WI38 (cell line): ENCODE results near the gene CALY.
A peak's percentile ranks its signal among the peaks of the same experiment; 100 is the strongest.

ENCODE experiments used
- H3K4me3 ChIP-seq: 2 replicates; pipeline ENCODE4 v1.5.1; 2011; ENCODE audit warnings: low read depth, mild to moderate bottlenecking, control low read depth, low read length
- TF ChIP-seq, protein P1 (sequence below): IDR thresholded peaks from 2 replicates; pipeline ENCODE4 v1.5.1; 2012; ENCODE audit warnings: low read depth, mild to moderate bottlenecking, control low read depth, low read length

CALY gene

DNA sequence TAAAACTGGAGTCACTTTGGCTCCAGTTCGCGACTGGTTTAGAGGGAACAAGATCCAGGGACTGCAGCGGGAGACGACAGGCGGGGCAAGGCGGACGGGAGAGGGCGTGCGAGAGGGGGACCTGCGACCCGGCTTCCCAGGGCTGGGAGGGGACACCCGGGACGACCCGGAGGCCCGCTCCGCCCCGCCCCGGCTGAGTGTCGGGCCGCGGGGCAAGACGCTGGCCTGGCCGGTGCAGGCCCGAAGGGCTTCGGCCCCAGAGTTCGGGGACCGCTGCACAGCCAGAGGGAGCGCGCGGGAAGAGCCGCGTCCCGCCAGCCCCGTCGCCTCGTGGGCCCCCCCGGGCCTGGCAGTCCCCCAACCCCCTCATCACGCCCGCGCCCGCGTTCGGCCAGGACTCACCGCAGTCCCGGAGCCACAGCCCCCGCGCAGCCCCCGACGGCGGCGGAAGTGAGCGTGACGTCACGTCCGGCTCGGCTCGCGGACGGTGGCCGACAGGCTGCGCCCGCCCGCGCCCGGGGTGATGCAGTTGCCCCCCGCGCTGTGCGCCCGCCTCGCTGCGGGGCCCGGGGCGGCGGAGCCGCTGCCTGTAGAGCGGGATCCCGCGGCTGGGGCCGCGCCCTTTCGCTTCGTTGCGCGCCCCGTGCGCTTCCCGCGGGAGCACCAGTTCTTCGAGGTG is 28.1 kb downstream of the CALY start, which contains the start of the genes TUBGCP2 and ZNF511:
Gene TUBGCP2 (minus strand): TSS at position 452 of the 679 bp plus-strand sequence. CDS start 5,931 bp downstream, outside the sequence.
Gene ZNF511 (plus strand): TSS at position 494 of the 679 bp plus-strand sequence. CDS start 30 bp downstream, at position 524.
- H3K4me3 ChIP-seq: peak within 1 kb of the TSS; percentile 95
- TF ChIP-seq, protein P1, sequence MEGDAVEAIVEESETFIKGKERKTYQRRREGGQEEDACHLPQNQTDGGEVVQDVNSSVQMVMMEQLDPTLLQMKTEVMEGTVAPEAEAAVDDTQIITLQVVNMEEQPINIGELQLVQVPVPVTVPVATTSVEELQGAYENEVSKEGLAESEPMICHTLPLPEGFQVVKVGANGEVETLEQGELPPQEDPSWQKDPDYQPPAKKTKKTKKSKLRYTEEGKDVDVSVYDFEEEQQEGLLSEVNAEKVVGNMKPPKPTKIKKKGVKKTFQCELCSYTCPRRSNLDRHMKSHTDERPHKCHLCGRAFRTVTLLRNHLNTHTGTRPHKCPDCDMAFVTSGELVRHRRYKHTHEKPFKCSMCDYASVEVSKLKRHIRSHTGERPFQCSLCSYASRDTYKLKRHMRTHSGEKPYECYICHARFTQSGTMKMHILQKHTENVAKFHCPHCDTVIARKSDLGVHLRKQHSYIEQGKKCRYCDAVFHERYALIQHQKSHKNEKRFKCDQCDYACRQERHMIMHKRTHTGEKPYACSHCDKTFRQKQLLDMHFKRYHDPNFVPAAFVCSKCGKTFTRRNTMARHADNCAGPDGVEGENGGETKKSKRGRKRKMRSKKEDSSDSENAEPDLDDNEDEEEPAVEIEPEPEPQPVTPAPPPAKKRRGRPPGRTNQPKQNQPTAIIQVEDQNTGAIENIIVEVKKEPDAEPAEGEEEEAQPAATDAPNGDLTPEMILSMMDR: peak; percentile 18; the same call in 1 of the 2 replicates

DNA sequence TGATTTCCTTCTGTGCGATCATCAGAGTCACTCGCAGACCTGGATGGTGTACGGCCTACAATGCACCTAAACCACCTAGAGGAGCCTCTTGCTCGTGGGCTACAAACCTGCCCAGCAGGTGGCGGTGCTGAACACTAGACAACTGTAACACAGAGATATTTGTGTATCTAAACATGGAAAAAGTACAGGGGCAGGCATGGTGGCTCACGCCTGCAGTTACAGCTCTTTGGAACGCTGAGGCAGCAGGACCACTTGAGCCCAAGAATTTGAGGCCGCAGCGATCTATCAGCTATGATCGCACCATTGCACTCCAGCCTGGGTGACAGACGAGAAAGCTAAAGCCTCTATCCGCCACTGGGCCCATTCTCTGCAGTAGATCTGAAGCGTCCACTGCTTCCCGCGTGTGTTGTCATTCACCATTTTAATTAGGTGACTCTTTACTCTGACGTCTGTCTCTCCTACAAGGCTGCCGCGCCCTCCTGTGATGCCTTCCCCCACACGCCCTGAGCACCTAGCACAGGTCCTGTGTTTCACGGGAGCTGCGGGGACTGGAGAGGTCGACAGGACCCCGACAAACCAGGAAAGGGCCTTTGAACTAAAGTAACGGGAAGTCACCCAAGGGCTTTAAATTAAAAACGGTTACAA is 28.8 kb downstream of the CALY start:
- peak overlapping the region; percentile 95 for H3K4me3 ChIP-seq
- TF ChIP-seq, protein P1: peak; percentile 64

DNA sequence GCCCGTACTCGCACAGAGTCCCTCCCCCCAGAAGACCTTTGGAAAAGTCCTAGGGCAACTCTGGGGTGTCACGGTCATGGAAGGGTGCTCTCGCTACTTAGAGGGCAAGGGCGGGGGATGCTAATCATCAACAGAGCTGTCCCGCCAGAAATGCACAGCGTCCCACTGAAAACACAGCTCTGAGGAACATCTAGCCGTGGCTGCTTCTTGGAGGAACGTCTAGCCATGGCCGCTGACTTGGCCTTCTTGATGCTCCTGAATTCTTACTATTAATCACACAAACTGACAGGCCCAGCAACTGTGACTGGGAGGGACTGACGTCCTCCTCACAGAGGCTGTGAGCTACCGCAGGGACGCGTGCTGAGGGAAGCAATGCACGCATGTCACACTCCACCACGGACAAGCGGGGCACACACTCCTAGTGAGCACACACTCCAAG is 29.7 kb downstream of the CALY start:
- no peak overlapping the region for H3K4me3 ChIP-seq

DNA sequence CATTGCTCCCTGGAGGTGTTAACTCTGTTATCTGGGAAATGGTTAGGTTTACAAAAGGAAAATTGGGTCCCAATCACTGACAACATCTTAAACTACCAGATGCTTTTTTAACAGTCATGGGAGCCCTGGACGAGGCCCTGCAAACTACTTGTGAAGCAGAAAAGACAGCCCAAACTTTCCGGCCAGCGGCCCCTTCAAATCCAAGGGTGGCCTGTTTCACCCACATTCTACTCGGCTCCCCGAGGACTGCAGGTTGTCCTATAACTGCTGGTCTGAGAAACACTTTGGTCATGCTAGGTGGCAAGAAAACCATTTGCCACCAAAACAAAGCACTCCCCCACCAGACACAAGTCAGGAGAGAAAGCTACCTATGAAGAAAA is 30.6 kb downstream of the CALY start:
- no peak overlapping the region for H3K4me3 ChIP-seq
- TF ChIP-seq, protein P1: no peak

More for the DNA sequence above, 29.7 kb downstream of the CALY start:
- TF ChIP-seq, protein P1: no peak

DNA sequence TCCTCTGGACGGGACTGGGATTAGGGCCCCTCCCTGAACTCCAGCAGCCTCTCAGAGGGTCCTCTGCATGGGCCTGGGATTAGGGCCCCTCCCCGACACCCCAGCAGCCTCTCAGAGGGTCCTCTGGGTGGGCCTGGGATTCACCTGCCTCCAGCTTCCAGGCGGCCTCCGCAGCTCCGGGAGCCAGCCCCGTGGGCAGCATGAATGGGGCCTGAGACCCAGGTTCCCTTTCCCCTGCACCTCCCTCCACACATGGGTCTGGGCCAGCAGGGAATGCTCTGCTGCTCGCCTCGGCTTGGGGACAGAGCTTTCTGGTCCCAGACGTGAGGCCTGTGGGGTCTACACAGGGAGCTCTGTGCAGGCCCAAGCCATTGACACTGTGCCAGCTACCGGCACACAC is 33.5 kb downstream of the CALY start:
- no peak overlapping the region for H3K4me3 ChIP-seq
- TF ChIP-seq, protein P1: no peak

DNA sequence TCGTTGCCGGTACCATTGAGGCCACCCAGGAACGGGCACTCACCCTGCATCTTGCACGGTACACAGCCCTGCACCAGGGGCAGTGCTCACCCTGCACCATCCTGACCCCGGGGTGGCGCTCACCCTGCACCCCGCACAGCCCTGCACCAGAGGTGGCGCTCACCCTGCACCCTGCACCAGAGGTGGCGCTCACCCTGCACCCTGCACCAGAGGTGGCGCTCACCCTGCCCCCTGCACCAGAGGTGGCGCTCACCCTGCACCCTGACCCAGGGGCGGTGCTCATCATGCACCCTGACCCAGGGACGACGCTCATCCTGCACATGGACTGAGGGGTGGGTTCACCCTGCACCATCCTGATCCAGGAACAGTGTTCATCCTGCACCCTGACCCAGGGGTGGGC is 34.5 kb downstream of the CALY start:
- H3K4me3 ChIP-seq: no peak overlapping the region
- TF ChIP-seq, protein P1: no peak

DNA sequence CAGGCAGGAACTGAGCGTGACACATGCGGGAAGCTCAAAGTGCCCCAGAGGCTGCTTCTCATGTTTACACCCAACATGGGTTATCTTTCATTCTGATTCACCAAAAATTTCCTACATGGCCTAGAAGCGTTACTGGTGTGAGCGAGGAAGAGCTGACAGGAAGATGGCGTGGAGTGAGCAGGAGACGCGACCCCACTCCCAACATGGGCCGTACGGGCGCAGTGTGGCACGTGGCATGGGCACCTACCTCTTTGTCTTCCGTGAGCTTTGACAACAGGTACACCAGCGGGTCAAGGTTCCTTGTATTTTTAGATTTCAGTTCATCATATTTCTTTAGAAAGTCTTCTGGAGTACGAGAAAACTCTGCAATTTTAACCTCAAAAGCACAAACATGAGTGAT is 37.0 kb downstream of the CALY start:
- H3K4me3 ChIP-seq: no peak overlapping the region
- TF ChIP-seq, protein P1: no peak
